Caco-2 (cell line): Measurements from ENCODE around the gene CRELD1. TPM values are rescaled to one million over a fixed set of nuclear protein-coding genes. Genes with fewer than 3 reads are reported as not detected.

ENCODE experiments used
- BruUV-seq: library from RNA; stranded (reverse); fragments of 400-500 nt; replicated peaks from 2 replicates; lab custom pipeline; 2021; lab: Mats Ljungman, UMichigan
- CTCF ChIA-PET: fragments of 300-600 bp; sonication (Branson Sonifier 250); formaldehyde crosslinking; loops from one replicate; lab custom pipeline; 2022; ENCODE audit warnings: antibody characterized with exemption; lab: Charles Lee
- POLR2A ChIA-PET: fragments of 300-600 bp; sonication (Branson Sonifier 250); formaldehyde crosslinking; loops from one replicate; lab custom pipeline; 2022; ENCODE audit warnings: antibody characterized with exemption; lab: Charles Lee
- DNase-seq, 2 experiments: peaks; one replicate each; pipeline versions ENCODE4 v3.0.0 to v3.0.0-alpha.2; 2020 to 2022
- H3K27me3 ChIP-seq: replicated peaks from 2 replicates; pipeline ENCODE4 v1.6.0; 2011; ENCODE audit warnings: low read length; ENCODE audit not compliant: control insufficient read depth, insufficient read depth
- H3K36me3 ChIP-seq: 2 replicates; pipeline ENCODE4 v1.5.1; 2011; ENCODE audit warnings: low read length; ENCODE audit not compliant: control insufficient read depth, insufficient read depth
- H3K4me1 ChIP-seq: fragments of 250-450 bp; sonication (Bioruptor Pico); 2 replicates; pipeline ENCODE4 v1.5.1; 2020; ENCODE audit warnings: mild to moderate bottlenecking
- H3K4me3 ChIP-seq: 2 replicates; pipeline ENCODE4 v1.5.1; 2011; ENCODE audit warnings: low read depth, mild to moderate bottlenecking, control low read depth, low read length
- H3K9me3 ChIP-seq: fragments of 250-450 bp; sonication (Bioruptor Pico); 2 replicates; pipeline ENCODE4 v1.5.1; 2020; ENCODE audit warnings: mild to moderate bottlenecking, moderate library complexity
- H3K27ac Mint-ChIP-seq: one replicate; pipeline ENCODE4 v1.8.0; 2022; ENCODE audit warnings: mixed read lengths; ENCODE audit not compliant: unreplicated experiment
- H3K27me3 Mint-ChIP-seq: one replicate; pipeline ENCODE4 v1.8.0; 2022; ENCODE audit warnings: mixed read lengths; ENCODE audit not compliant: insufficient read depth, unreplicated experiment
- H3K36me3 Mint-ChIP-seq: one replicate; pipeline ENCODE4 v1.8.0; 2022; ENCODE audit warnings: mild to moderate bottlenecking, mixed read lengths; ENCODE audit not compliant: insufficient read depth, unreplicated experiment
- H3K4me1 Mint-ChIP-seq: one replicate; pipeline ENCODE4 v1.8.0; 2022; ENCODE audit warnings: low read depth, mixed read lengths; ENCODE audit not compliant: unreplicated experiment
- H3K4me3 Mint-ChIP-seq: one replicate; pipeline ENCODE4 v1.8.0; 2022; ENCODE audit warnings: mild to moderate bottlenecking, moderate library complexity, mixed read lengths; ENCODE audit not compliant: unreplicated experiment
- H3K9me3 Mint-ChIP-seq: one replicate; pipeline ENCODE4 v1.8.0; 2022; ENCODE audit warnings: mixed read lengths; ENCODE audit not compliant: unreplicated experiment
- intact Hi-C: fragments of 100-400 bp; cut with micrococcal nuclease; formaldehyde crosslinking; loops from one replicate; pipeline ENCODE4 v1.10.0; 2022; ENCODE audit not compliant: unreplicated experiment
- total RNA-seq: library from RNA; stranded (reverse); gene quantifications from 2 replicates; pipeline ENCODE4 v1.2.3, GENCODE V29; 2022
- TF ChIP-seq, protein P1 (sequence below), 2 experiments: fragments of 200-600 bp in 1 of 2; IDR thresholded peaks; 1 replicate in 1 of 2; 2 replicates in 1 of 2; pipeline versions ENCODE4 v1.5.1 to v1.8.0; 2011 to 2022; ENCODE audit warnings: antibody characterized with exemption in 1 of 2, control low read depth in 1 of 2, inconsistent platforms in 1 of 2, low read depth in 1 of 2, low read length in 1 of 2, mild to moderate bottlenecking in 1 of 2, moderate library complexity in 1 of 2; ENCODE audit not compliant: insufficient read depth in 1 of 2, severe bottlenecking in 1 of 2, unreplicated experiment in 1 of 2

CRELD1 gene
- total RNA-seq, 1 experiment from 2014 or later = 18.3 TPM

DNA sequence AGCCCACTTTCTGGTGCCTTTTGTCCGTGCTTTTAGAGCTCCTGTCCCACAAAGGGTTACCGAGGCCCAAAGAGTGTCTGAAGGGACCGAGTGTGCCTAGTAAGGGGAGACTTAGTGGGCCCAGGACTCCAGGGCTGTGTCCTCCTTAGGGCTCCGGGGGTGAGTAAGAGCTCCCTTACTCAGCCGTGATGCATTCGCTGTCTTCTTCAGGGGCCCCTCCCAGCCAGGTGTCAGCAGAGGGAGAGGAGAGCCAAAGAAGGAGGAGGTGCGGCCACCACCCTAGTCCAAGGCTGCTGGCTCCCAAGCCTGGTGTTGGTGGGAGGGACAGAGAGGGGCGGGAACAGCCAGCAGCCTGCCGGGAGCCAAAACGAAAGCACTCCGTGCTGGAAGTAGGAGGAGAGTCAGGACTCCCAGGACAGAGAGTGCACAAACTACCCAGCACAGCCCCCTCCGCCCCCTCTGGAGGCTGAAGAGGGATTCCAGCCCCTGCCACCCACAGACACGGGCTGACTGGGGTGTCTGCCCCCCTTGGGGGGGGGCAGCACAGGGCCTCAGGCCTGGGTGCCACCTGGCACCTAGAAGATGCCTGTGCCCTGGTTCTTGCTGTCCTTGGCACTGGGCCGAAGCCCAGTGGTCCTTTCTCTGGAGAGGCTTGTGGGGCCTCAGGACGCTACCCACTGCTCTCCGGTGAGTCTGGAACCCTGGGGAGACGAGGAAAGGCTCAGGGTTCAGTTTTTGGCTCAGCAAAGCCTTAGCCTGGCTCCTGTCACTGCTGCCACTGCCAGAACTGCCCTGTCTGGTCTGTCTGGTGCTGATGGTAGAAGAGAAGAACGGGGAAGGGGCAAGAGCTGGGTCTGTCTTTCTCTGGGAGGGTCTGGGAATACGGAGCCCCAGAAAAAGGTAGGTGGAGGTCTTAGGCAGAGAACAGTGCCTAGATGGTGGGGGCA, 16.6 kb upstream of the CRELD1 start, which contains the start of gene IL17RC:
Gene IL17RC (plus strand): TSS at position 365 of the 947 bp plus-strand sequence. CDS start 218 bp downstream, at position 583.
- intact Hi-C loops = loop anchor here (1.0 to 5.0 kb wide), 3 partner anchors 15 to 75 kb away; partner anchors contain the start of gene RPUSD3
- ChIA-PET CTCF (interaction anchor here (0.7 to 5.0 kb wide), 7 partner anchors 15 to 107 kb away, joined by 3 to 63 read pairs (median 7); partner anchors contain the start of genes CRELD1, IL17RE and TTLL3), POLR2A (interaction anchor here (0.5 to 3.9 kb wide), 7 partner anchors 13 to 86 kb away, joined by 3 to 31 read pairs (median 6); partner anchors contain the start of genes CRELD1 and IL17RE)
- Mint-ChIP-seq H3K27ac (peak within 1 kb of the TSS; percentile 76), H3K27me3 (no peaks in the 10 kb centered on the region), H3K36me3 (peaks cover 19% of the 10 kb centered on the region), H3K4me1 (no peaks in the 10 kb centered on the region), H3K4me3 (peak within 1 kb of the TSS; percentile 89), H3K9me3 (no peaks in the 10 kb centered on the region)
- Histone ChIP-seq H3K4me3 (peak within 1 kb of the TSS; percentile 73), H3K36me3 (peaks cover 3% of the 10 kb centered on the region; the same call in 1 of the 2 replicates), H3K4me1 (peaks cover 21% of the 10 kb centered on the region), H3K9me3 (no peaks in the 10 kb centered on the region), H3K27me3 (no peaks in the 10 kb centered on the region)
- TF ChIP-seq, protein P1, sequence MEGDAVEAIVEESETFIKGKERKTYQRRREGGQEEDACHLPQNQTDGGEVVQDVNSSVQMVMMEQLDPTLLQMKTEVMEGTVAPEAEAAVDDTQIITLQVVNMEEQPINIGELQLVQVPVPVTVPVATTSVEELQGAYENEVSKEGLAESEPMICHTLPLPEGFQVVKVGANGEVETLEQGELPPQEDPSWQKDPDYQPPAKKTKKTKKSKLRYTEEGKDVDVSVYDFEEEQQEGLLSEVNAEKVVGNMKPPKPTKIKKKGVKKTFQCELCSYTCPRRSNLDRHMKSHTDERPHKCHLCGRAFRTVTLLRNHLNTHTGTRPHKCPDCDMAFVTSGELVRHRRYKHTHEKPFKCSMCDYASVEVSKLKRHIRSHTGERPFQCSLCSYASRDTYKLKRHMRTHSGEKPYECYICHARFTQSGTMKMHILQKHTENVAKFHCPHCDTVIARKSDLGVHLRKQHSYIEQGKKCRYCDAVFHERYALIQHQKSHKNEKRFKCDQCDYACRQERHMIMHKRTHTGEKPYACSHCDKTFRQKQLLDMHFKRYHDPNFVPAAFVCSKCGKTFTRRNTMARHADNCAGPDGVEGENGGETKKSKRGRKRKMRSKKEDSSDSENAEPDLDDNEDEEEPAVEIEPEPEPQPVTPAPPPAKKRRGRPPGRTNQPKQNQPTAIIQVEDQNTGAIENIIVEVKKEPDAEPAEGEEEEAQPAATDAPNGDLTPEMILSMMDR (IDR thresholded peaks at IDR 0.05; ENCODE audit: insufficient read depth in 1 of 2, low read depth in 1 of 2, low read length in 1 of 2, severe bottlenecking in 1 of 2, unreplicated experiment in 1 of 2) = peak in 1 of 2 experiments; percentile 0
- peak; percentile 90 to 94 for DNase-seq
- BruUV-seq = no TSS peak

DNA sequence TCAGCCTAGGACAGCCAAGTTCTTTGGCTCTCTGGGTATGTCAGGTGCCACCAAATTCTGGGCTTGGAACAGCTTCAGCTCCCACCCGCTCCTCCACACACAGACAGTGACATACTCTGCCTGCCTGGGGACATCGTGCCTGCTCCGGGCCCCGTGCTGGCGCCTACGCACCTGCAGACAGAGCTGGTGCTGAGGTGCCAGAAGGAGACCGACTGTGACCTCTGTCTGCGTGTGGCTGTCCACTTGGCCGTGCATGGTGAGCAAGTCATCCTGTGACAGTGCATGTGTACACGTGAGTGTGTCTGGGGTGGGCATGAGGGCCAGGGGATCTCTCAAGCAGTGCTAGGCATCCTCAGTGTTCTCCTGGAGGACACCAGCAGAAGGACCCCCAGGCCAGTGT, 15.8 kb upstream of the CRELD1 start:
- intact Hi-C loops = loop anchor here (2.0 to 5.0 kb wide), 2 partner anchors 29 to 76 kb away; partner anchors contain the start of gene RPUSD3
- POLR2A ChIA-PET = interaction anchor here (0.6 kb wide), 1 partner anchor 15 kb away, joined by 3 read pairs; no protein-coding TSS in a partner anchor
- no peaks in the 10 kb centered on the region for H3K9me3 Mint-ChIP-seq

More for the DNA sequence above, 15.8 kb upstream of the CRELD1 start:
- Mint-ChIP-seq H3K4me1 (no peaks in the 10 kb centered on the region), H3K36me3 (peaks cover 13% of the 10 kb centered on the region), H3K4me3 (peak overlapping the region; percentile 89), H3K27me3 (no peaks in the 10 kb centered on the region), H3K27ac (peak overlapping the region; percentile 76)
- peaks cover 21% of the 10 kb centered on the region for H3K4me1 ChIP-seq
- CTCF ChIA-PET = interaction anchor here (0.8 to 5.0 kb wide), 3 partner anchors 15 to 28 kb away, joined by 4 to 63 read pairs (median 7); partner anchors contain the start of genes CRELD1 and IL17RE
- DNase-seq = no peak
- H3K36me3 ChIP-seq = peaks cover 3% of the 10 kb centered on the region; the same call in 1 of the 2 replicates
- TF ChIP-seq, protein P1 (IDR thresholded peaks at IDR 0.05; ENCODE audit: insufficient read depth in 1 of 2, low read depth in 1 of 2, low read length in 1 of 2, severe bottlenecking in 1 of 2, unreplicated experiment in 1 of 2) = no peak
- BruUV-seq = no TSS peak
- H3K4me3 ChIP-seq = no peak overlapping the region
- H3K27me3 ChIP-seq = no peaks in the 10 kb centered on the region
- H3K9me3 ChIP-seq = no peaks in the 10 kb centered on the region
